Measurements from ENCODE around the gene SALL4.

The SALL4 gene

GRCh38 chr20:51734876-51735720, 67.2 kb downstream of the SALL4 start:
- no peak for DNase-seq

GRCh38 chr20:51733070-51733469, 69.3 kb downstream of the SALL4 start:
- DNase-seq, result no peak
